ENCODE measurements around the gene MCUR1. TPM values are rescaled to one million over a fixed set of nuclear protein-coding genes. Genes with fewer than 3 reads are reported as not detected.

The MCUR1 gene
- total and polyA plus RNA-seq, 10 of the 15 experiments (the other 5 are each of a cell fraction or from before 2014, with no cell fraction given): 4.4 to 43.9 (median 18.3) TPM

- TF ChIP-seq PKNOX1 (IDR thresholded peaks at IDR 0.05): no peak
- no peak for TF ChIP-seq MEF2B (IDR thresholded peaks at IDR 0.05; ENCODE audit: partially characterized antibody, poor library complexity, severe bottlenecking)
- TF ChIP-seq NR2C1 (IDR thresholded peaks at IDR 0.05): no peak
- TF ChIP-seq FOXM1 (IDR thresholded peaks at IDR 0.05; ENCODE audit: low read depth, low read length): no peak
- TF ChIP-seq ZBTB33 (IDR thresholded peaks at IDR 0.05): no peak
- no peak for TF ChIP-seq YBX1 (IDR thresholded peaks at IDR 0.05)
- no peak for TF ChIP-seq TBL1XR1 (IDR thresholded peaks at IDR 0.05; ENCODE audit: low read depth, low read length)
Observed at GRCh38 chr6:13841936-13842335, 27.6 kb upstream of the MCUR1 start (continued).

DNA sequence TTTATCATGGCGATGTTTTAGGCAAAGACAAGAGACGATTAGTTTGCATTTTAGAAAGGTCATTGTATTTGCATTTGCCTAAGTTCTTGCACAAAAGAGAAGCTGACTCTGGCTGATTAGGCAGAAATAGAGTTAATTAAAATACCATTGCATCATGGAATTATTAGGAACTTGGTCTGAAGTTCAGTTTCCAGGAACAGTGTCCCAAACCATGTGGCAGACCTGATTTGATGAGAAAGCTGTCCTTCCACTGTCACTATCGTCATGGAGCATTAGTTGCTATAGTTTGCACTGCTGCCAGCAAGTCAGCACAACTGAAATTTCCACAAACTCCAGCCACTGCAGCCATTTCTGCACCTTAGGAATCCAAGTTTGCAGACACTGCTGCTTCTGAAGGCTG lies 24.3 kb upstream of the MCUR1 start:
- ChIA-PET SMC1A (ENCODE audit: uncharacterized antibody, unreplicated experiment) (no interaction called here), CTCF (no interaction called here), RAD21 (ENCODE audit: unreplicated experiment) (no interaction called here), POLR2A (no interaction called here)
- no peaks in the 10 kb centered on the region for H3K27me3 ChIP-seq (replicated peaks in 1 of 2; ENCODE audit: control insufficient read depth in 2 of 2, insufficient read depth in 2 of 2, low read length in 1 of 2)
- no peaks in the 10 kb centered on the region for H3K4me1 ChIP-seq (ENCODE audit: control insufficient read depth, insufficient read depth, low read length)
- H3K36me3 ChIP-seq (ENCODE audit: control insufficient read depth in 2 of 2, insufficient read depth in 2 of 2, low read length in 1 of 2): no peaks in the 10 kb centered on the region
- BruUV-seq (replicated peaks): no TSS peak
- ATAC-seq (no peak), FAIRE-seq (no peak), DNase-seq (ENCODE audit: low read depth, low spot score) (no peak)
- TF ChIP-seq, protein P1, sequence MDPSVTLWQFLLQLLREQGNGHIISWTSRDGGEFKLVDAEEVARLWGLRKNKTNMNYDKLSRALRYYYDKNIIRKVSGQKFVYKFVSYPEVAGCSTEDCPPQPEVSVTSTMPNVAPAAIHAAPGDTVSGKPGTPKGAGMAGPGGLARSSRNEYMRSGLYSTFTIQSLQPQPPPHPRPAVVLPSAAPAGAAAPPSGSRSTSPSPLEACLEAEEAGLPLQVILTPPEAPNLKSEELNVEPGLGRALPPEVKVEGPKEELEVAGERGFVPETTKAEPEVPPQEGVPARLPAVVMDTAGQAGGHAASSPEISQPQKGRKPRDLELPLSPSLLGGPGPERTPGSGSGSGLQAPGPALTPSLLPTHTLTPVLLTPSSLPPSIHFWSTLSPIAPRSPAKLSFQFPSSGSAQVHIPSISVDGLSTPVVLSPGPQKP (IDR thresholded peaks at IDR 0.05; ENCODE audit: low read depth, low read length): no peak
- TF ChIP-seq SREBF2 (IDR thresholded peaks at IDR 0.05; ENCODE audit: low read length) (no peak), DPF2 (IDR thresholded peaks at IDR 0.05) (no peak), JUND (IDR thresholded peaks at IDR 0.05; ENCODE audit: low read depth, low read length) (no peak), ATF2 (IDR thresholded peaks at IDR 0.05; ENCODE audit: low read length) (no peak), ZZZ3 (IDR thresholded peaks at IDR 0.05; ENCODE audit: control insufficient read depth, insufficient read length, low read depth) (no peak), SREBF1 (IDR thresholded peaks at IDR 0.05; ENCODE audit: low read length) (no peak), KLF5 (IDR thresholded peaks at IDR 0.05; ENCODE audit: partially characterized antibody) (no peak), GATAD2B (conservative IDR thresholded peaks at IDR 0.05; ENCODE audit: low read depth) (no peak), NKRF (conservative IDR thresholded peaks at IDR 0.05) (no peak), CREM (IDR thresholded peaks at IDR 0.05; ENCODE audit: low read depth) (no peak)
- H3K79me2 ChIP-seq (ENCODE audit: control insufficient read depth, insufficient read depth, low read length): no peaks in the 10 kb centered on the region
- intact Hi-C loops (cut with micrococcal nuclease; ENCODE audit: unreplicated experiment): no loop called here
- H4K20me1 ChIP-seq (ENCODE audit: control insufficient read depth, insufficient read depth): no peaks in the 10 kb centered on the region
- no peak overlapping the region for H3K4me2 ChIP-seq (ENCODE audit: control insufficient read depth, insufficient read depth)
- no peak overlapping the region for H2AFZ ChIP-seq (ENCODE audit: control insufficient read depth, low read depth, low read length)
- no peak overlapping the region for H3K27ac ChIP-seq (ENCODE audit: control insufficient read depth, insufficient read depth)
- WGBS (ENCODE audit: insufficient coverage, insufficient replicate concordance, low lambda C conversion rate, missing lambda C conversion rate): 25% methylated on average over 3 of the region's 3 CpGs
- no peak overlapping the region for H3K4me3 ChIP-seq
- H3K9ac ChIP-seq (ENCODE audit: control insufficient read depth, insufficient read depth, low read length): no peak overlapping the region
- in situ Hi-C loops (cut with MboI): no loop called here
- H3K9me3 ChIP-seq (replicated peaks; ENCODE audit: control insufficient read depth, insufficient read depth, low read length): no peaks in the 10 kb centered on the region; the same call in 2 of the 3 replicates

Measured in GM12878 (cell line).